ENCODE data around the gene MAPKAP1.
"Not testable (repeated sequence)": the region's sequence is repeated elsewhere in the genome, so short reads cannot be mapped to it uniquely, and the experiment has no call there.

Gene MAPKAP1

DNA sequence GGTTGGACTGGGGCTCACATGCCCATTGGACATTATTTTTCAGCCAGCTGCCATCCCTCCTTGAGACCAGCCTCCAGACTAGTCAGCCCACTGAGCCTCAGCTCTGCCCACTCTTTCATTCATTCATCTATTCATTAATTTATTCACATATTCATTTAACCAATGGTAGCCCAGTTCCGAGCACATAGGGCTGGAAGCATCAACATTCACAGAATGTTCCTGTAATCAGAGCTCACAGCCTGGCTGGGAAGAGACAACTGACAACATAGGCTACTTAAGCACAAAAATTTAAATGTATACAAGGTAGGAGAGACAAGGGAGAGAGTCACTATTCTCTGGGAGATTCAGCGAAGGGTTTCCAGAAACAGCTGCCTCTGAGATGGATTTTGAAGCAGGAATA, 23.2 kb upstream of the MAPKAP1 start:
- no peak for DNase-seq (ENCODE audit: low spot score)

DNA sequence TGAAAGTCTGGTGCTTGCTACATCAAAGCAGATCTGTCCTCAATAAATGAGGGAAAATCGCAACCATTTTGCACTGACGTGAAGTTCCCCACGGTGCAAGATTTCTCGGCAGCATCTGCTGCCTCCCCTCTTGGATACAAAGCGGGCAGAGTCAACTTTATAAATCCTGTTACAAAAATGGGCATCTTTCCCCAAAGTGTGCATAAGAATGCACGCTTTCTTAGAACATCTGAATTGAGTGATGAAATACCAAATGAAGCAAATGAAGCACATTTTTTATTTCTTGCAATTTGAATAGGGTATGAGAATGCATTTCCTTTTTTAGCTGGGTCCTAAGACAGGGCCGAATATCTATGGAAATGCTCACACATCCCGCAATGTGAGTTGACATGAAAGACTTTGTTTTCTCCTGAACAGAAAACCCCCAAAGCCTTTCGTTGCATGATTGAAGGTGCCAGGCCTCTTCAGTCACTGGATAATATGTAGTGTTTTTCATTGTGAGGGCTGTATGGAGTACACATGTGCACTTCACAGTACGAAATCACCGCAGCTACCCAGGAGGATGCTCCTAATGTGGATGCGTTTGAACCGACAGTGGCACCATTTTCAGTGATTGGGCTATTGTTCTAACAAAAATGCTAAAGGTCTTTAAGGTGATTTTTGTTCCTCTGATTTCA, 19.6 kb upstream of the MAPKAP1 start:
- DNase-seq (ENCODE audit: low spot score) = no peak

DNA sequence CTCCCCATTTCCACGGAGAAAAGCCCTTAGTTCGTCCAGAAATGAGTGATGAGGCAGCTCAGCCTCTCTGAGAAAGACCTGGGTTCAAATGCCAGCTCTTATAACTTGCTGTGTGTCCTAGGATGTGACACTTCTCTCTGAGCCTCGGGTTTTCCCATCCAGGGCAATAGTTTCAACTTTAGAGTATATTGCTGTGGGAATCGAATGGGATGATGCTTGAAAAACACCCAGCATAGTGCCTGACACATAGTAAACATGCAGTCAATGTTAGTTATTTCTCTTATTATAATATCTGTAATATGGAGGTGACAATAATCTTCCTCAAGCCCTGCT, 430 bp upstream of the MAPKAP1 start:
- DNase-seq (ENCODE audit: low spot score) = no peak

DNA sequence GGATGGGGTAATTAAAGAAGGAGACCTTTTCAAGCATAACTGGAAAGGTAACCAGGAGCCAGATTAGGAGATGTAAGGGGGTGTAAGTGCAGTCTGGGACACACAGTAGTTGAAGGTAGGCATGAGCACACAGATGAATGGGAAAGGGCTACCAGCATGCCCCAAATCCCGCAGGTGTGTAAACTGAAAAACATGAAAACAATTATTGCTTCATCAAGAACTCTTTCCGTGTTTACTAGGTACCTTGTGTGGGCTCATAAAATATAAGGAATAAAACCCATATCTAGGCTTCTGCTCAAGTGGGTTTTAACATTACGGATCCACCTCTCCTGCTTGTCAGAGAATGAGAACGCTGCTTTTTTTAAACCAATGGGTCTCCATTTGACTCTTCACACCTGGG, 1.1 kb downstream of the MAPKAP1 start:
- no peak for DNase-seq (ENCODE audit: low spot score)

DNA sequence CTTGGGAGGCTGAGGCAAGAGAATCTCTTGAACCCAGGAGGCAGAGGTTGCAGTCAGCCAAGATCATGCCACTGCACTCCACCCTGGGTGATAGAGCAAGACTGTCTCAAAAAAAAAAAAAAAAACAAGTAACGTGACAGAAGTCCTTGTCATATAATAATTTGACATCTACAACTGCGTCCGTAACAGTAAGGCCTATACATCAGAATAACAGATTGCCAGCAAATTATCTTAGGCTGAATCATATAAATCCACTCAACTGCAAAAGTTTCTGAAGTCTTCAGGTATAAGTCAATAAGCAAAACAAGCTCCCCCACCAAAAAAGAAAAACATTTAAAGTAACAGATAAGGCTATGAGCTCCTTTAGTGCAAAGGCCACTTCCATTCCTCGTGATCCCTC, 3.3 kb downstream of the MAPKAP1 start:
- no peak for DNase-seq (ENCODE audit: low spot score)

DNA sequence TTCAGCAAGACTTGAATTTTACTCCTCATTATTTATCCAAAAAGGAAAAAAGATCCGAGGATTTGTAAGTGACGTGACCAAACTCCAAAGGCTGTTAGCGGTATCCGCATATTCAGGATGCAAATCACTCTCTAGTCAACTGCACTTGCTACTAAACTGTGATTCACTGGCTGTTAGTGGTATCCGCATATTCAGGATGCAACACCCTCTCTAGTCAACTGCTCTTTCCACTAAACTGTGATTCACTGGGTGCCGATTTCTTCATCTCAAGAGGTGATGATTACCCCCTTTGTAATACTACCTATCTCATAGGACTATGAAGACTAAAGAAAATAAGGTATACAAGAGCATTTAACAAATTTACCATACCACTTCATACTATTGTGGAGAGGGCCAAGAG, 5.7 kb downstream of the MAPKAP1 start:
- DNase-seq (ENCODE audit: low spot score) = peak; percentile 72

DNA sequence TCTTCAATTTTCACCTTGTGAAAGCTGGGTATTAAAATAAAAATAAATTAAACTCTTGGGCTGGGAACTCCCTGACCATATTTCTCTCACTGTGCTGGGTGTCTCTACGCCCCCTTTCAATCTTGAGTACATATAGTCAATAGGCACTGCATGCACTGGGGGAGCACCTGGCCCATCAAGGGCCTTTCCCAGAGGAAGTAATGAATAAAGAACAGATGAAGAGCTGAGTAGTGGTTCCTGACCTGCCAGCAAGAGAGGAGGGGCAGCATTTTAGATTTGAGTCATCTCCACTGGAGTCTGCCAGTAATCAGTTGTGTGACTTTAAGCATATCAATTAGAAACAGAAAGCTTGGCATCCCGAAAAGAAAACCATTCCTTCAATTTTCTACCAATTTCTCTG, 6.2 kb downstream of the MAPKAP1 start:
- DNase-seq (ENCODE audit: low spot score) = peak; percentile 24

DNA sequence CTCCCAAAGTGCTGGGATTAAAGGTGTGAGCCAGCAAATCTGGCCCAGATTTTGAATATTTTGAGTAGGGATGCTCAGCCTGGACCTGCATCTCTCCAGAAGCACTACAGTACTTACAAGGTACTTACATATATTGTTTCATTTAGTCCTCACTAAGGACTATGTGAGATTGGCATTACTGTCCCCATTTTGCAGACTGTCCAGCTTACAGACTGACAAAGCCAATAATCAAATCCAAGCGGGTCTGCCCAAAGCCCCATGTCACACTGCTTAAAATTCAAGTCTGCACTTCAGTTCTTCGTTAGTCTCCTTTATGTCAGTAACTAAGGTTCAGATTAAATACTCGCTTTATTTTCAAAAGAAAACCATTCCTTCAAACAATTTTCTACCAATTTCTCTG, 7.1 kb downstream of the MAPKAP1 start:
- DNase-seq (ENCODE audit: low spot score) = no peak

DNA sequence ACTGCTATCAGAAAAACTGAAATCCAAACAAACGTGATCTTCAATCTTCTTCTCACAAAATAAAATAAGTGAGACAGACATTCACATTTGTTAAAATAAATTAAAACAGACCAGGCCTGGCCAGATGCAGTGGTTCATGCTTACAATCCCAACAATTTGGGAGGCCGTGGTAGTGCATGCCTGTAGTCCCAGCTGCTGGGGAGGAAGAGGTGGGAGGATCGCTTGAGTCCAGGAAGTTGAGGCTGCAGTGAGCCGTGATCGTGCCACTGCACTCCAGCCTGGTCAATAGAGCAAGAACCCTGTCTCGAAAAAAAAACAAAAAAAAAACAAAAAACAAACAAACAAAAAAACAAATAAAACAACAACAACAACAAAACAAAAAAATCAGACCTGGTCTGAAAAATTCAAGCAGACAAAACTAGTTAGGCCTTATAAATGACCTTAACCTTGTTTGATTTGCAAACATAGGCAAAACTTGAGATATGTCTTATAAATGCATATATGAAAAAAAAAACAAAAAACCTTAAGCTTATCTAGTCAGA, 10.8 kb downstream of the MAPKAP1 start:
- DNase-seq (ENCODE audit: low spot score) = no peak

DNA sequence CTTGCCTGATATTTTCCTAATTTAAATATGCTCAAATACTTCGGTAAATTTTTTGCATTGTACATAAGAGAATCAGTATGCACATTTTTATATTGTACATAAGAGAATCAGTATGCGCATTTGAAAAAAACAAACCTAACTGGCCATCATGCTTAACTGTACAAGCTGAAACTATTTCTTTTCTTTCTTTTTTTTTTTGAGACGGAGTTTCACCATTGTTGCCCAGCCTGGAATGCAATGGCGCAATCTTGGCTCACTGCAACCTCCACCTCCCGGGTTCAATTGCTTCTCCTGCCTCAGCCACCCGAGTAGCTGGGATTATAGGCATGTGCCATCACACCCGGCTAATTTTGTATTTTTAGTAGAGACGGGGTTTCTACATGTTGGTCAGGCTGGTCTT, 11.5 kb downstream of the MAPKAP1 start:
- DNase-seq (ENCODE audit: low spot score) = not testable (repeated sequence)

DNA sequence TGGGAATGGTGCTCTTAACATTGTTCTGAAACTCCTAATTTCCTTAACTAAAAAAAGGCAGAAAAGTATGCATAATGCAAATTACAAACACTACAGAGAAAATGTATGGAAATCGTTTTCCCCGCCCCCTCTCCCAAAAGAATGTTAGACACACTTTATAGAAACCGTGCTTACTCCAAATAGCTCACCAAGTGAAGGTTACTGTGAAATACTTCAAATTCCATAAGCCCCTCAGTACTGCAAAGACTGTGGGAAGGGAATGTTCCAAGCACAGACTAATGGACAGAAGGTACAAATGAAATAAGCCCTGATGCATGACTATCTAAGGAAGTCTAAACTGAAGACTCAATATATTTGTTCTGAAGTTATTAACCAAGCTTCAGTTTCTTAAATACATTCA, 12.5 kb downstream of the MAPKAP1 start:
- DNase-seq (ENCODE audit: low spot score) = no peak

DNA sequence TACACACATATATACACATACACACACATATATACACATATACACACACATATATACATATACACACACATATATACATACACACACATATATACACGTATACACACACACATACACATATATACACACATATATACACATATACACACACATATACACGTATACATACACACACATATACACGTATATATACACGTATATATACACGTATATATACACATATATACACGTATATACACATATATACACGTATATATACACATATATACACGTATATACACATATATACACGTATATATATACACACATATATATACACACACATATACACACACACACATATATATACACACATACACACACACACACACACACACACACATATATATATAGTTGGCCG, 13.5 kb downstream of the MAPKAP1 start:
- not testable (repeated sequence) for DNase-seq (ENCODE audit: low spot score)

DNA sequence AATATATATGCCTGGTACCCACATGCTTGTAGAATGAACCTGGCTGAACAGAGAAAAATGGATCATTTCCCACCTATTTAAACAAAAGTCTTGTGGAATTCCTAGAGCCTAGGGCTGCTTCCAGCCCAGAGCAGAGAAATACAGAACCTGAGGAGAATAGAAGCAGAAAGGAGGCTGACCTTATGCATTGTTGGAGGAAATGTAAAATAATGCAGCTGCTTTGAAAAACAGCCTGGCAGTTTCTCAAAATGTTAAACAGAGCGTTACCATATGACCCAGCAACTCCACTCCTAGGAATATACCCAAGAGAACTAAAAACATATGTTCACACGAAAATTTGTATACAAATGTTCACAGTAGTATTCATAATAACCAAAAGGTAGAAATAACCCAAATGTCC, 15.1 kb downstream of the MAPKAP1 start:
- DNase-seq (ENCODE audit: low spot score) = no peak

DNA sequence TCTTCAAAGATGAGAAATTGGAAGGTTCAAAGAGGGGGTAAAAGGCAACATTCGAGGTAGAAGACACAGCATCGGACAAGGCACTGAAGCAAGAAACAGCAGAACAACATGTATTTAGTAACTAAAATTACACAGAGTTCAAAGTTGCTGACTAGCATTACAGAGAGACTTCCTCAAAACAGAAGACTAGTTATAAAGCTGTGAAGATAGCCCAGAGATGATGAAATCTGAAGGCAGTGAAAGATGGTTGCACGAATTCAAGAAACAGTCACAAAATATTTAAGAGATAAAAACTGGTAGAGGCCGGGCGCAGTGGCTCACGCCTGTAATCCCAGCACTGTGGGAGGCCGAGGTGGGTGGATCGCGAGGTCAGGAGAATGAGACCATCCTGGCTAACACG, 16.3 kb downstream of the MAPKAP1 start:
- no peak for DNase-seq (ENCODE audit: low spot score)

DNA sequence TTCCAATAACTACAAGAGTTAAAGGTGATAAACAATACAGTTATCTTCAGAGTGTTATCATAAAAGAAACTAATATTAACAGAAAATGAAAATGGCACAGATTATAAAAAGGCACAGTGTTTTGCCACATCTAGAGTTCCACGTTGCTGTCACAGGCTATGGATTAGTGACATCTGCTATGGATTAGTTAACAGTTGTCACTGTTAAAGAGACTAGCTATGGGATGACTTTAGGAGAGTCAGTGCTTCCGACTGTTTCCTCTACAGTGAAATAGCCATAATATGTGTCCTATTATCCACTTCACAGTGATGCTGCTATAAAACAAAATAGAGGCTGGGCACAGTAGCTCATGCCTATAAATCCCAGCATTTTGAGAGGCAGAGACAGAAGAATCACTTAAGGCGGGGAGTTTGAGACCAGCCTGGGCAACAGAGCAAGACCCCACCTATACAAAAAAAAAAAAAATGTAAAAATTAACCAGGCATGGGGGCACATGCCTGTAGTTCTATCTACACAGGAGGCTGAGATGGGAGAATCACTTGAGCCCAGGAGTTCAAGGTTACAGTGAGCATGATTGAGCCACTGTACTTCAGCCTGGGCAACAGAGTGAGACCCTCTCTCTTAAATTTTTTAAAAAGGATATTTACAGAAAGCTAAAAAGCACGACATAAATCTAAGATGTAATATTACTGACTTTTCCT, 19.7 kb downstream of the MAPKAP1 start:
- no peak for DNase-seq (ENCODE audit: low spot score)

DNA sequence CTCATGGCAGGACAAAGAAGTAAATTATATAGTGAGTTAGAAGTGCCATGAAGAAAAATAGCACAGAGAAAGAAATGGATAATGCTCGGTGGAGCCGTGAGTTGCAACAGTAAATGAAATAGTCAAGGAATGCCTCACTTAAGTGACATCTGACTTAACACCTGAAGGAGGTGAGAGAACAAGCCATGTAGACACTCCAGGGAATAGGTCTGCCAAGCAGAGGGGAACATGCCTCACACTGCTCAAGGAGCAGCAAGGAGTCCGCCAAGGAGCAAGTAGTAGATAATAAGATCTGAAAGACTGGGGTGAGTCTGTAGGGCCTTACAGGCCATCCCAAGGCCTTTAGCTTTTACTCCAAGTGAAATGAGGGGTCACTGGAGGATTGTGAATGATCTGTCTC, 21.8 kb downstream of the MAPKAP1 start:
- no peak for DNase-seq (ENCODE audit: low spot score)

DNA sequence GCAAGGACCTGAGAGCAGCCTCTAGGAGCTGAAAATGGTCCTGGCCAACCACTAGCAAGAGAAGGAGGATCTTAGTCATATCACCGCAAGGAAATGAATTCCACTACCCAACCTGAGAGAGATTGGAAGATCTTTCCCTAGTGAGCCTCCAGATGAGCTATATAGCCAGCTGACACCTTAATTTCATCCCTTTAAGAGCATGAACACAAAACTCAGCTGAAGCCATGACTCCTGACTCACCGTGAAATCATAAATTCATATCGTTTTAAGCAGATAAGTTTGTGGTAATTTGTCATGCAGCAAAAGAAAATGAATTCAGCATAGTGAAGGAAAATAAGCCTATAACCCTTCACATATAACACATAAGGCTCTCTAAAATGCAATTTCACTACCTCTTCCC, 23.5 kb downstream of the MAPKAP1 start:
- DNase-seq (ENCODE audit: low spot score) = no peak

DNA sequence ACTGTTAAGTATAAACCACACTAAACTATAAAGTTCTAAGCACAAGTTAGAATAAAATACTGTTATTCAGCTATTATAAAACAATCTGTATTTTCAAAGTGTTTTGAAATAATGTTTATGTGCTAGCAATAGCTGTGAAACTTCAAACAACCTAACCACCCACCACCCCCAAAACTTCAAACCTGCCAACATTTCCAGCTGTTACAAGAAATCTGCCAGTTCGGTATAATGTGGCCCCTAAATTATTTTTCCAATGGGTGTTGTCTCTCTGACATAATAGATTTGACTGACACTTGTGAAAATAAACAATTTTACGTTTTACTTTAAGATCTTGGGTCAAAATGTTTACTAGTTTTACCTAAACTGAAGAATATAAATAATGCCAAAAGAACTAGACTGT, 24.7 kb downstream of the MAPKAP1 start:
- no peak for DNase-seq (ENCODE audit: low spot score)

DNA sequence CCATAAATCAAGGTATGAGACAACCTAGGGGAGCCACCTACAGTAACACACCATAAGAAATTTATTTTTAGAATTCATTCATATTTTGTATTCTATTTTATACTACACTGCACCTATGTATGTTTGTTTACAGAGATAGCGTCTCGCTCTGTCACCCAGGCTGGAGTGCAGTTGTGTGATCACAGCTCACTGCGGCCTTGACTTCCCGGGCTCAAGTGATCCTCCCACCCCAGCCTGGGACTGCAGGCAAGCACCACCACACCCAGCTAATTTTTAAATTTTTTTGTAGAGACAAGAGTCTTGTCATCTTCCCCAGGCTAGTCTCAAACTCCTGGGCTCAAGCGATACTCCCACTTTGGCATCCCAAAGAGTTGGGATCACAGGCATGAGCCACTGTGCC, 25.4 kb downstream of the MAPKAP1 start:
- no peak for DNase-seq (ENCODE audit: low spot score)

DNA sequence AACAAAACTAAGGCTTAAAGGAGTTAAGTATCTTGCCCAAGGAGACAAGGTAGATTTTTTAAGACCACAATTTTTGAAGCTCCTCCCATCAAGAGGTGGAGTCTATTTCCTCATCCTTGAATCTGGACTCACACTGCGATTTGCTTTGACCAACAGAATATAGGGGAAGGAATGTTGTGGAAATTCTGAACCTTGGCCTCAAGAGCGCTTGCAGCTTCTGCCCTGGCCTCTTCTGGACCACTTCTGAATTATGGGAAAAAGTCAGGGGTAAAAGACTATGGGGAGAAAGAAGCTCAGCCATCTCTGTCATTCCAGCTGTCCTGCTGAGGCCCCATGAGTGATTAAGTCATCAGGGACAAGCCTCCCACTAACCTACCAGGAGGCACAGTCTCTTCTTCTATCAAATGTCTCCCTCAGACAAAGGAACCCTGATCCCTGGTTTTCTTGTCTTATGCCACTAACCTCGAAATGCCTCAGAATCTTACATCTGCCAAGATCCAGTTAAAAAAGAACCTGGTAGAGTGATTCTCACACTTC, 25.9 kb downstream of the MAPKAP1 start:
- no peak for DNase-seq (ENCODE audit: low spot score)

DNA sequence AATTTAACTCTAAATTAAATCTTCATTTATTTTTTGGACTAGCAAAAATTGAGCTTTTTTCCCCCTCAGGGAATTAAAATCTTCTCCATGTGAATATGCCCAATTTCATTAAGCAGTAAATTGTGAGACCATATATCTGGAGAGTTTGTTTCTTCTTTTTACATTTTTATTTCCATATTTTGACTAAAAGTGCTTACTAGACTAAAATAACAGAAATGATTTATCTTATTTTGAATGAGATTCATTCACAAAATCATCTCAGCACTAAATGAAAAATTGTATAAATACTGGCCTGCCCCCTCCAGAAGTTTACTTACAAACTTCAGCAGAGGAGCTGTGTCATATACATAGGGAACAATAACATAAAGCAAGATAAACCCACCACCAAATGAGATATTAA, 26.6 kb downstream of the MAPKAP1 start:
- DNase-seq (ENCODE audit: low spot score) = no peak

DNA sequence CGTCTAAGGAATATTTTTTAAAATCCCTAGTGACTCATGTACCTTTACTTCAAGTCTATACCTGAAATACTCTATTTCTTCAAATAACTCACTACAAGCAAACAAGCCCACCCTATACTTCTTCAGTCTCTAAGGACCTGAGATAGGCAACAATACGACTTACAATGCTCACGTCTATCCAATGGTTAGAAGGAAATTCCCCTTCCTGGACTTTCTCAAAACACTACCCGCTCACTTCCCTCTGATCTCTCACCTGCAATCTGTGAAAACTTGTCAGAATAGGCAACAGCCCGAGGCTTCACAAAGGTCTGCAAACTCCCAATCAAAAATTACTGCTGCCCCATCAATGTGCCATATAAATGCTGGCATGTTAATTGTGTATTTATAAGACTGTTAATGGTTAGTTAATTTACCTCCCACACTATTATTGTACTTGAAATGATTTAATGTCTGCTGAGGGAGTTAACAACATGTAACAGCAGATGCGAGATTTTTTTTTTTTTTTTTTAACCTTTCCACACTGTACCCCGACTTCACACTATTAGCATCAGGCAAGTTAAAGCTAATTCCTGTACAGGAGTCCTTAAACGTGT, 27.3 kb downstream of the MAPKAP1 start:
- DNase-seq (ENCODE audit: low spot score) = no peak

Measured in AG08395 (cell line).